Retinal pigment epithelial cell (primary cell): ENCODE results near the gene USP7.
"Not testable (repeated sequence)": the region's sequence is repeated elsewhere in the genome, so short reads cannot be mapped to it uniquely, and the experiment has no call there.

Source experiments
- DNase-seq: peaks from one replicate; pipeline ENCODE4 v3.0.0-alpha.2; 2010; ENCODE audit warnings: low read depth
- H3K4me3 ChIP-seq: 2 replicates; pipeline ENCODE4 v1.5.1; 2011; ENCODE audit warnings: mild to moderate bottlenecking, low read length, control low read depth, moderate library complexity
- TF ChIP-seq, protein P1 (sequence below): conservative IDR thresholded peaks from 2 replicates; pipeline ENCODE4 v1.5.1; 2011; ENCODE audit warnings: low read depth, low read length, control low read depth, inconsistent platforms

Gene USP7

DNA sequence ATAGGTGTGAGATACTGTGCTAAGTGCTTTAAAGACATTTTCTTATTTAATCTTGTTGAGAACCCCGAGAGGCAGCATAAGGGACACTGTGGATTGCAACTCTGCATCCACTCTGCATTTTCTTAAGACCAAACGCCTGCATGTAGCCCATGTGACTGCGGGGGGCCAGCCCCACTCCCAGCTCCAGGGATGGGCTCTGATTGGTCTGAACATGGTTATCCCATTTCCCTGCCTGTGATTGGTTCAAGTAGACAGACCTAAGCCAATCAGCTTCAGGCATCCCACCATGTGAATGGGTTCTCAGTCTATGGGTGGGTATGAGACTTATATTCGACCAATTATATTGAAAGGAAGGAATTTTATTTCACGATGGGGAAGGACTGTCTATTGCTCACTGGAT lies 33.2 kb upstream of the USP7 start:
- TF ChIP-seq, protein P1, sequence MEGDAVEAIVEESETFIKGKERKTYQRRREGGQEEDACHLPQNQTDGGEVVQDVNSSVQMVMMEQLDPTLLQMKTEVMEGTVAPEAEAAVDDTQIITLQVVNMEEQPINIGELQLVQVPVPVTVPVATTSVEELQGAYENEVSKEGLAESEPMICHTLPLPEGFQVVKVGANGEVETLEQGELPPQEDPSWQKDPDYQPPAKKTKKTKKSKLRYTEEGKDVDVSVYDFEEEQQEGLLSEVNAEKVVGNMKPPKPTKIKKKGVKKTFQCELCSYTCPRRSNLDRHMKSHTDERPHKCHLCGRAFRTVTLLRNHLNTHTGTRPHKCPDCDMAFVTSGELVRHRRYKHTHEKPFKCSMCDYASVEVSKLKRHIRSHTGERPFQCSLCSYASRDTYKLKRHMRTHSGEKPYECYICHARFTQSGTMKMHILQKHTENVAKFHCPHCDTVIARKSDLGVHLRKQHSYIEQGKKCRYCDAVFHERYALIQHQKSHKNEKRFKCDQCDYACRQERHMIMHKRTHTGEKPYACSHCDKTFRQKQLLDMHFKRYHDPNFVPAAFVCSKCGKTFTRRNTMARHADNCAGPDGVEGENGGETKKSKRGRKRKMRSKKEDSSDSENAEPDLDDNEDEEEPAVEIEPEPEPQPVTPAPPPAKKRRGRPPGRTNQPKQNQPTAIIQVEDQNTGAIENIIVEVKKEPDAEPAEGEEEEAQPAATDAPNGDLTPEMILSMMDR: no peak
- DNase-seq: no peak
- no peak overlapping the region for H3K4me3 ChIP-seq

DNA sequence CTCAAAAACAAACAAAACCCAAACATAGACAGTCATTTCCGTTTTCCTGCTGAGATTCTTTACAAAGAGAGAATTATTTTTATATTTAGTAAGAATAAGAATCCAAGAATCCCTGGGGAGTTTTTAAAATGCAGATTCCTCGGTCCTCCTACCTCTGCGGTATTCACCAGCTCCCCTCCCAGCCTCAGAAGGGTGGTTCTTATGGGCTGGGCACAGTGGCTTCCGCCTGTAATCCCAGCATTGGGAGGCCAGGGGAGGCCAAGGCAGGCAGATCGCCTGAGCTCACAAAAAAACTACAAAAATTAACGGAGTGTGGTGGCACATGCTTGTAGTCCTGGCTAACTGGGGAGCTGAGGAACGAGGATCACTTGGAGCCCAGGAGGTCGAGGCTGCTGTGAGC lies 26.7 kb upstream of the USP7 start:
- no peak for DNase-seq
- TF ChIP-seq, protein P1: no peak
- H3K4me3 ChIP-seq: no peak overlapping the region

DNA sequence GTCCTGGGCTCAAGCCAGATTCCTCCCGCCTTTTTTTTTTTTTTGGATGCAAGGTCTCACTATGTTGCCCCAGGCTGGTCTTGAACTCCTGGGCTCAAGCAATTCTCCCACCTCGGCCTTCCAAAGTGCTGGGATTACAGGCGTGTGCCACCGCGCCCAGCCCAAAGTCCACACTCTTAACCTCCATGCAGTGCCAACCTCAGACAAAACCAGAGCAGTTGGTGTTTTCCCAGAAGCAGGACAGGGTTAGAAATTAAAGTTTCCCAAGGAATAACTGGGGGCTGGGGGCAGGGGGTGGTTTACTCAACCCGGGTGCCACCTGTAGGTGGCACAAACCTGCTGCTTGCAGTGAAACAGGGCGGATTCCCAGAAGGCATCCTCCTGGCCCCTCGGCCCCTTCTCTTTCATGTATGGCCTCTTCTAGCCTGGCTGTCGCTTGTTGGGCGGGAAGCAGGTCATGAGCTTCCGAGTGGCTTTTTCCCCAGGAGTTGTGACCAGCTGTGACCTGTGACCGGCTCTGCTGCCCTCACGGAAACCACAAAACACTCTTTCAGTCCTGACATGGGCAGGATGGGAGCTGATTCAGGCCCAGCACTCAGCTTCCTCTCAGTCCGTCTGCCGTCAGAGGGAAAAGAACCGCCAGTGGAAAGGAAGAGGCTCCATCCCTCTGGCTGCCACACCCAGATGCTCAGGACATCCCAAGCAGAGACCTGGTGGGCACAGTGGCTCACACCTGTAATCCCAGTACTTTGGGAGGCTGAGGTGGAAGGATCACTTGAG lies 25.6 kb upstream of the USP7 start:
- DNase-seq: no peak
- TF ChIP-seq, protein P1: no peak
- H3K4me3 ChIP-seq: no peak overlapping the region

DNA sequence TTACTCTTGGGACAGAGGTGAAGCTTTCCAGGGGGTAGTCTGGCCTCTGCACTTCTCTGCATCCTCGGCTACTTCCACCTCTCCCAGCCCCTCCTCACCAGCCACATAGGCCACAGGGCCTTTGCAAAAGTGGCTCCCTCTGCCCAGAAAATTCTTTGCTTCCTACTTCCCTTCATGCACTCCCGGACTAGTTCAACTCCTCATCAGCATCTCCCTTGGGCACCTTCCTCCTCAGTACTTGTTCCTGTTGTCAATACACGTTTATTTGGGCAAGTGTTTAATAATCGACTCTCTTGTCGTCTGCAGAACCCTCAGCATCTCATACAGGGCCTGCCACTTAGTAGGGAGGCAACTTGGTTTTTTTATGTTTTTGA lies 23.1 kb upstream of the USP7 start:
- TF ChIP-seq, protein P1: no peak
- DNase-seq: no peak
- H3K4me3 ChIP-seq: no peak overlapping the region

DNA sequence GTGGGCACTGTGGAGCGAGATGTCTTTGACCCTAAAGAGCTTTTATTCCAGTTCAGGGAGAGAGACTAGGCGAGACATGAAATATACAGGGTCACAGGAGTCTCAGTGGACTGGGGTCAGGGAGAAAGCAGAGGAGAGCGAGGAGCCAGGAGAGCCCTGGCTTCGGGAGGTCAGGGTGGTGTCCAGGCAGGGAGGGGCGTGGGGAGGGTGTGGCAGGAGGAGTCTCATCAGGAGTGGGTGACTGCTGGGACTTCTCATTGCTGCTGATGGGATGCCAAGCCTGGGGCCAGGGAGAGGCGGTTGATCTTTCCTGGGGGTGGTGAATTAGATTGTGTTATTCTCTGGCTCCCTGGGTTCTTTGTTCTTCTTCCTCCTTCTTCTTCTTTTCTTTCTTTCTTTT lies 22.4 kb upstream of the USP7 start:
- no peak overlapping the region for H3K4me3 ChIP-seq
- TF ChIP-seq, protein P1: no peak

DNA sequence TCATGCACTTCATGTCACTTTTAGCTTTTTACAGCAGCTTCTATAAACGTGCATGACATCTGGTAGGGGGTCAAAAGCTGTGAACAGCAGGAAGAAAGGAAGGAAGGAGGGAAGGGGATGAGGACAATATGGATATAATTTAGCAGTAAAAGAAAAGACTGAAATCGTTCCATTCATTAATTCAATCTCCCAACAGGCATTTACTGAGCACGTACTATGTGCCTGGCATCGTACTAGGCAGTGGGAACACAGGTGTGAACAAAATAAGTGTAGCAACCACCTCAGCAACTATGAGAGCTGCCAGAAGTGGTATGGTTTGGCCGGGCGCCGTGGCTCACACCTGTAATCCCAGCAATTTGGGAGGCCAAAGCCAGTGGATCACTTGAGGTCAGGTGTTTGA lies 19.1 kb upstream of the USP7 start:
- H3K4me3 ChIP-seq: no peak overlapping the region
- DNase-seq: no peak
- TF ChIP-seq, protein P1: no peak

More for the DNA sequence above, 22.4 kb upstream of the USP7 start:
- no peak for DNase-seq

DNA sequence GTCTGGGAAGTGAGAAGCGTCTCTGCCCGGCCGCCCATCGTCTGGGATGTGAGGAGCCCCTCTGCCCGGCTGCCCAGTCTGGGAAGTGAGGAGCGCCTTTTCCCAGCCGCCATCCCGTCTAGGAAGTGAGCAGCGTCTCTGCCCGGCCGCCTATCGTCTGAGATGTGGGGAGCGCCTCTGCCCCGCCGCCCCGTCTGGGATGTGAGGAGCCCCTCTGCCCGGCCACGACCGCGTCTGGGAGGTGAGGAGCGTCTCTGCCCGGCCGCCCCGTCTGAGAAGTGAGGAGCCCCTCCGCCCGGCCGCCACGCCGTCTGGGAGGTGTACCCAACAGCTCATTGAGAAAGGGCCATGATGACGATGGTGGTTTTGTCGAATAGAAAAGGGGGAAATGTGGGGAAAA lies 18.2 kb upstream of the USP7 start:
- DNase-seq, H3K4me3 ChIP-seq: not testable (repeated sequence)

DNA sequence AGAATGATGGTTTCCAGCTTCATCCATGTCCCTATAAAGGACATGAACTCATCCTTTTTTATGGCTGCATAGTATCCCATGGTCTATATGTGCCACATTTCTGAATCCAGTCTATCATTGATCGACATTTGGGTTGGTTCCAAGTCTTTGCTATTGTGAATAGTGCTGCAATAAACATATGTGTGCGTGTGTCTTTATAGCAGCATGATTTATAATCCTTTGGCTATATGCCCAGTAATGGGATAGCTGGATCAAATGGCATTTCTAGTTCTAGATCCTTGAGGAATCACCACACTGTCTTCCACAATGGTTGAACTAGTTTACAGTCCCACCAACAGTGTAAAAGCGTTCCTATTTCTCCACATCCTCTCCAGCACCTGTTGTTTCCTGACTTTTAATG lies 12.5 kb upstream of the USP7 start:
- not testable (repeated sequence) for H3K4me3 ChIP-seq, DNase-seq
